PC-3 (cell line): ENCODE data around the gene CCDC14.
"Not testable (repeated sequence)": the region's sequence is repeated elsewhere in the genome, so short reads cannot be mapped to it uniquely, and the experiment has no call there.

Source experiments
- EZH2 ChIP-seq: fragments of 300-600 bp; sonication (generic); IDR thresholded peaks from one replicate; pipeline ENCODE4 v1.6.1; 2017; ENCODE audit warnings: antibody characterized with exemption, mild to moderate bottlenecking, low read length; ENCODE audit not compliant: unreplicated experiment
- TF ChIP-seq, protein P1 (sequence below): fragments of 300-600 bp; sonication (generic); conservative IDR thresholded peaks from 2 replicates; pipeline ENCODE4 v1.5.1; 2017; ENCODE audit warnings: antibody characterized with exemption, low read depth, mild to moderate bottlenecking, low read length

DNA sequence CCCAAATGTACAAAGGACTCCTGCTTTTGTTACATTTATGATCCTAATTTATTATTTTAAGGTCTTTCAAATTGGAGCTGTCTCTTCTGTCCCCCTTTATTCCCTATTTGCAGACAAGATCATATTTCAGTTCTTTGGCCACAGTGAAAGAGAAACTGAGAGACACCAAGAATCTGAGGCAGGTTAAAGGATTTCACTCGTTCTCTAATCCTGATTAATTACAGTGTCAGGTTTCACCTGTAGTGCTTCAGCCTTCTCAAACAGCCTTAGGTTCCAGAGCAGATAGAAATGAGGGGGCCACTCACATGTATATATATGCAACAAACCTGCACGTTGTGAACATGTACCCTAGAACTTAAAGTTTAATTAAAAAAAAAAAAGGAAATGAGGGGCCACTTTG is 6.2 kb upstream of the CCDC14 start:
- TF ChIP-seq, protein P1, sequence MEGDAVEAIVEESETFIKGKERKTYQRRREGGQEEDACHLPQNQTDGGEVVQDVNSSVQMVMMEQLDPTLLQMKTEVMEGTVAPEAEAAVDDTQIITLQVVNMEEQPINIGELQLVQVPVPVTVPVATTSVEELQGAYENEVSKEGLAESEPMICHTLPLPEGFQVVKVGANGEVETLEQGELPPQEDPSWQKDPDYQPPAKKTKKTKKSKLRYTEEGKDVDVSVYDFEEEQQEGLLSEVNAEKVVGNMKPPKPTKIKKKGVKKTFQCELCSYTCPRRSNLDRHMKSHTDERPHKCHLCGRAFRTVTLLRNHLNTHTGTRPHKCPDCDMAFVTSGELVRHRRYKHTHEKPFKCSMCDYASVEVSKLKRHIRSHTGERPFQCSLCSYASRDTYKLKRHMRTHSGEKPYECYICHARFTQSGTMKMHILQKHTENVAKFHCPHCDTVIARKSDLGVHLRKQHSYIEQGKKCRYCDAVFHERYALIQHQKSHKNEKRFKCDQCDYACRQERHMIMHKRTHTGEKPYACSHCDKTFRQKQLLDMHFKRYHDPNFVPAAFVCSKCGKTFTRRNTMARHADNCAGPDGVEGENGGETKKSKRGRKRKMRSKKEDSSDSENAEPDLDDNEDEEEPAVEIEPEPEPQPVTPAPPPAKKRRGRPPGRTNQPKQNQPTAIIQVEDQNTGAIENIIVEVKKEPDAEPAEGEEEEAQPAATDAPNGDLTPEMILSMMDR: not testable (repeated sequence)
- not testable (repeated sequence) for TF ChIP-seq EZH2
